Caki2 (cell line): ENCODE measurements around the gene SPARCL1. TPM values are rescaled to one million over a fixed set of nuclear protein-coding genes. Genes with fewer than 3 reads are reported as not detected.
"Not testable (repeated sequence)": the region's sequence is repeated elsewhere in the genome, so short reads cannot be mapped to it uniquely, and the experiment has no call there.

Experiments used
- DNase-seq: peaks from one replicate; pipeline ENCODE4 v3.0.0-alpha.2; 2015; ENCODE audit warnings: low read depth
- in situ Hi-C: cut with HindIII; loops from 2 replicates; pipeline ENCODE4 v1.10.0; 2016; ENCODE audit warnings: low sequenced_read_pairs, low pct_unique_long_range_greater_than_20kb, mixed read lengths
- total RNA-seq: library from RNA; depleted of rRNA; stranded (reverse); fragments of >200 nt; shearing (Covaris generic); gene quantifications from 2 replicates; pipeline ENCODE4 v1.2.3, GENCODE V29; 2014; ENCODE audit warnings: low replicate concordance

Gene SPARCL1
- total RNA-seq, 1 experiment from 2014 or later = 0.51 TPM

- DNase-seq = no peak
- in situ Hi-C loops = no loop called here
These were observed 50.4 kb downstream of the SPARCL1 start for GRCh38 chr4:87478732-87479250.

GRCh38 chr4:87476934-87477333 is 52.2 kb downstream of the SPARCL1 start:
- DNase-seq = no peak
- in situ Hi-C loops = no loop called here

GRCh38 chr4:87469390-87469789 is 59.8 kb downstream of the SPARCL1 start:
- in situ Hi-C loops = no loop called here
- DNase-seq = no peak

GRCh38 chr4:87465739-87466366 is 63.3 kb downstream of the SPARCL1 start:
- in situ Hi-C loops = no loop called here
- peak; percentile 34 for DNase-seq

DNA sequence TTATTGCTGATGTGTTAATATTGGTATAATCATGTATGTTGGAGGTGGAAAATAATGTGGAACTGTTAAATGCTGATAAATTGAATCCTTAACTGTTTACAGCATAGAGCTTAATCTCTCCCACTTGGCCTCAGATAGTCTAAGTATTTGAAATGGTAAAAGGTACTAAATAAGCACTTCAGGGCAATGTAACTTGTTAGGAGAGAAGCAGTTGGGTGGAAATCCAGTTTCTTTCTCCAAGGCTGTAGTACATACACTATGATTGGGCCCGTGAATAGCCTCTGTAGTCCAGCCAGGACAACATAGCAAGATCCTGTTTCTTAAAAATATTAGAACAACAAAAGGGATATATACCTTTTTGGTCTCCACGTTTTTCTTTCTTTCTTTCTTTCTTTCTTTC is 67.1 kb downstream of the SPARCL1 start:
- in situ Hi-C loops = no loop called here
- no peak for DNase-seq

DNA sequence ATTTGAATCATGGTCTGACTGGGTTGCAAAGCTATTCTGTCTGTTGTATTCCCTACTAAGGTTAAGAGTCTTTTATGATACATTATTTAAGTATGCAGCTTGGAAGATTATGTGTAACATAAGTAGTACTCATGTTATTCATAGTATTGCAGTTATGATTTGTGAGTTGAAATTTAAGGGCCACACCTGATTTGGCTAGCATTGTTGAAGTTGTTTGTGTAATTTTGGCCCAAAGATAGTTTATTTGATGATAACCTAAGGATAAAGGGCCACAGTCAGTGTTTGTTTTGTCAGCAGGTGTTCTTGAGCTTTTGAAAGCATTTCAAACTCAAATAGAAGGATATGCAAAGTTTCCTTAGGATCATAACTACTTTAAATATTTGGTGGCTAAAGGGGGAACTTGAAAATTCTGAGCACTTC is 67.9 kb downstream of the SPARCL1 start:
- DNase-seq = no peak
- in situ Hi-C loops = no loop called here

- in situ Hi-C loops = no loop called here
- DNase-seq = no peak
These were observed 70.3 kb downstream of the SPARCL1 start for GRCh38 chr4:87458913-87459312.

DNA sequence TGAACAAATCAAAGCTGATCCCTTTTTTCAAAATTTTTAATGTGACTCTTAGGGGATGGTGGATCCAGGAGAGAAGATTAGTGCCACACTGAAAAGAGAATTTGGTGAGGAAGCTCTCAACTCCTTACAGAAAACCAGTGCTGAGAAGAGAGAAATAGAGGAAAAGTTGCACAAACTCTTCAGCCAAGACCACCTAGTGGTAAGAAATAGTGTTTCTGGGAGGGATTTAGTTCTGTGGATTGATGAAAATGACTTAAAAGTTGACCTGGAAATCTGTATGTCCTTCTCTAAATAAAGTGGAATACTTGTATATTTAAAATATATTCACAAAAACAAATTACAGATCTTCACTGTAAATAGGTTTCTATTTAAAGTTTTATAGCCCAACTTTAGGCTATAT is 77.6 kb downstream of the SPARCL1 start:
- in situ Hi-C loops = no loop called here
- no peak for DNase-seq

DNA sequence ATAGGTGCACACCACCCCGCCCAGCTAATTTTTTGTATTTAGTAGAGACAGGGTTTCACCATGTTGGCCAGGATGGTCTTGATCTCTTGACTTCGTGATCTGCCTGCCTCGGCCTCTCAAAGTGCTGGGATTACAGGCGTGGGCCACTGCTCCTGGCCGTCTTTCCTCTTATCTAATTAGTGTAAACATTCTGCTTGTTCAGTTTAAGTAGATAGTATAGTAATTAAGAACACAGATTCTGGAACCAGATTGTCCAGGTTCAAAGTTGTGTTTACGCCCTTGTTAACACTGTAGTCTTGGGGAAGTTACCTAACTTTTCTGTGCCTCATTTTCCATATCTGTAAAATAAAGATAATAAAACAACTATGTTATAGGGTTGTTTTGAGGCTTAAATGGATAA is 82.8 kb downstream of the SPARCL1 start:
- DNase-seq, in situ Hi-C loops: not testable (repeated sequence)

- in situ Hi-C loops = no loop called here
- no peak for DNase-seq
These were observed 83.2 kb downstream of the SPARCL1 start for GRCh38 chr4:87445964-87446363.

GRCh38 chr4:87444741-87445140 is 84.4 kb downstream of the SPARCL1 start:
- in situ Hi-C loops = no loop called here
- no peak for DNase-seq

DNA sequence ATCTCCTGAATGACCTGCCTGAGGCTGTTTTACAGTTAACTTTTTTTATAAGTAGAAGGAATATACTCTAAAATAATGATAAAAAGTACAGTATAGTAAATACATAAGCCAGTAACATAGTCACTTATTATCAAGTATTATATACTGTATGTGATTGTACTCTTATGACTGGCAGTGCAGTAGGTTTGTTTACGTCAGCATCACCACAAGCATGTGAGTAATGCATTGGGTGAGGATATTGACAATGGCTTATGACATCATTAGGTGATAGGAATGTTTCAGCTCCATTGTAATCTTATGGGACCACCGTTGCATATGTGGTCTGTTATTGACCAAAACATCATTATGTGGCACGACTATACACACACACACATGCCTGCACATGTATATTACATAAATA is 86.3 kb downstream of the SPARCL1 start:
- DNase-seq = no peak
- in situ Hi-C loops = no loop called here

GRCh38 chr4:87433342-87433741 is 95.8 kb downstream of the SPARCL1 start:
- no peak for DNase-seq
- in situ Hi-C loops = no loop called here

DNA sequence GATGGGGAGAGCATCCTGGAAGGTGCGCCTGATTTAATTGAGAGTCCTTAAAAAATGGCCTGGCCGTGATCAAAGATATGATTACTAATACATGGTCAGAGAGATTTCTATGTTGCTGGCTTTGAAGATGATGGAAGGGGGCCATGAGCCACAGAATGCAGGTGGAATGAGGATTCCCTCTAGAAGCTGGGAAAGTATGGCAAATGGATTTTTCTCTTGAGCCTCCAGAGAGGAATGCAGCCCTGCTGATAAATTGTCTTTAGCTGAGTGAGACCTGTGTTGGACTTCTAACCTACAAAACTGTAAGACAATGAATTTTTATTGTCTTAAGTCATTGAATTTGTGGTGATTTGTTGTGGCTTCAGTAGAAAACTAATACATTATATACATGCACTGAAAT is 99.1 kb downstream of the SPARCL1 start:
- no peak for DNase-seq
- in situ Hi-C loops = no loop called here

- DNase-seq = peak; percentile 69
- in situ Hi-C loops = no loop called here
These were observed 100.2 kb downstream of the SPARCL1 start for GRCh38 chr4:87428979-87429378.

DNA sequence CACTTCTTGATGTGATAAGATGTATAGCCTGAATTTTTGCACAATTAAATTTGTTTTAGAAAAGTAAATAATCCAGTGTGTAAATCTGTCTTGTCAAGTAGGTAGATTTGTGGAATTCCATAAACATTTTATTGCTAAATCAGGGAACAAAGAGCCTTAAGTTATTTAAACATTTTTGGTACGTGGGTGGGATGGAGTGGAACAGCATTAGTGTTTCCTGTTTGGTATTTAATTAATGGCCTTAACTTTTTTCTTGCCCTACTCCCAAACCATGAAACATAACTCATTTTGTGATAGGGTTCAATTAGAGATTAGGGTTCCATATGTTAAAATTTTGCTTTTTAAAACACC is 101.7 kb downstream of the SPARCL1 start:
- DNase-seq = no peak
- in situ Hi-C loops = no loop called here

DNA sequence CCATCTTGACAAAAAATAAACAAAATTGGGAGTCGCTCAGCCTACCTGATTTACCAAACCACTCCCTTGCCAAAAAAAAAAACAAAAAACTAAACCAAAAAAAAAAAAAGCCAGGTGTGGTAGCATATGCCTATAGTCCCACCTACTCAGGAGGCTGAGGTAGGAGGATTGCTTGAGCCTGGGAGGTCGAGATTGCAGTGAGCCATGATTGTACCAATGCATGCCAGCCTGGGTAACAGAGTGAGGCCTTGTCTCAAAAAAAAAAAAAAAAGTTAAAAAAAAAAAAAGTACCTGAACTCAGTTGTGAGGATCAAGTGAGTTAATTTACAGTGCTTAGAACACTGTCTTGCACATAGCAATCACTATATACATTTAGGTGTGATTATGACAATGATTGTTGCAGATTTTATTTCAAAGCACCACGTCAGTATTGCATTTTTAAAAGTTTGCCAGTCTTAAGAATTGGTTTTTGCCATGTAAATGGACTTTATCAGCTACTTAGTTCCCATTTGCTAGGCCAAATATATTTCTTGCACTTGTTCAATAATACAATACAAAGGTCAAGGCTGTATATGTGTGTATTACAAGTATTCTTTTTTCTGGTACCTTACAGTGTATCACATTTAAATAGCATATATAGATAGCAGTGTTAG is 102.2 kb downstream of the SPARCL1 start:
- in situ Hi-C loops = no loop called here
- DNase-seq = no peak

DNA sequence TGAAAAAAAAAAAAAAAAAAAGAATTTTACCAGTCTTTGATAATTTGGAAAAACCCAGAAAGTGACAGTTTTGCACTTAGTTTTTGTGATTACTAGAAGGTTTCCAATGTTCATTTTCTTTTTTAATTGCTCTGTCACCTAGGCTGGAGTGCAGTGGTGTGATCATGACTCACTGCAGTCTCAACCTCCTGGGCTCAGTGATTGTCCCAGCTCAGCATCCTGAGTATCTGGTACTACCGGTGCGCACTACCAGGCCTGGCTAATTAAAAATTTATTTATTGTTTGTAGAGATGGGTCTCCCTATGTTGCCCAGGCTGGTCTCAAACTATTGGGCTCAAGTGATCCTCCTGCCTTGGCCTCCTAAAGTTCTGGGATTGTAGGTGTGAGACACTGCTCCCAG is 103.5 kb downstream of the SPARCL1 start:
- in situ Hi-C loops = no loop called here
- peak; percentile 49 for DNase-seq

GRCh38 chr4:87424099-87424543 is 105.1 kb downstream of the SPARCL1 start:
- in situ Hi-C loops = not testable (repeated sequence)
- peak; percentile 70 for DNase-seq
